ENCODE data around the gene GUCD1. TPM values are rescaled to one million over a fixed set of nuclear protein-coding genes. Genes with fewer than 3 reads are reported as not detected.
"Not testable (repeated sequence)": the region's sequence is repeated elsewhere in the genome, so short reads cannot be mapped to it uniquely, and the experiment has no call there.

GUCD1 gene
- total and polyA plus RNA-seq, 7 donors, result 114 to 232 (median 151) TPM

- 22 to 43% (median 25%) methylated on average over 4 of the region's 4 CpGs for WGBS, 3 donors
- Histone ChIP-seq H3K4me1 (peaks cover 52% of the 10 kb centered on the region), H3K4me3 (peak overlapping the region; percentile 5), H3K9me3 (no peaks in the 10 kb centered on the region), H3K27me3 (ENCODE audit: insufficient read depth in 3 of 3, low read length in 2 of 3) (no peaks in the 10 kb centered on the region), H3K36me3 (ENCODE audit: insufficient read depth in 1 of 2, low read depth in 1 of 2) (peaks cover 9 to 45% of the 10 kb centered on the region in 2 donors), H3K27ac (peak overlapping the region; percentile 51)
- TF ChIP-seq CTCF (IDR thresholded peaks at IDR 0.05), result no peak
- DNase-seq (no peak), ATAC-seq (no peak)
- intact Hi-C loops (cut with DNase I), result loop anchor here in 1 of 2 donors (10.0 kb wide), 1 partner anchor 645 kb away; no protein-coding TSS in a partner anchor
Observed at GRCh38 chr22:24559471-24559870, 4.5 kb upstream of the GUCD1 start.

DNA sequence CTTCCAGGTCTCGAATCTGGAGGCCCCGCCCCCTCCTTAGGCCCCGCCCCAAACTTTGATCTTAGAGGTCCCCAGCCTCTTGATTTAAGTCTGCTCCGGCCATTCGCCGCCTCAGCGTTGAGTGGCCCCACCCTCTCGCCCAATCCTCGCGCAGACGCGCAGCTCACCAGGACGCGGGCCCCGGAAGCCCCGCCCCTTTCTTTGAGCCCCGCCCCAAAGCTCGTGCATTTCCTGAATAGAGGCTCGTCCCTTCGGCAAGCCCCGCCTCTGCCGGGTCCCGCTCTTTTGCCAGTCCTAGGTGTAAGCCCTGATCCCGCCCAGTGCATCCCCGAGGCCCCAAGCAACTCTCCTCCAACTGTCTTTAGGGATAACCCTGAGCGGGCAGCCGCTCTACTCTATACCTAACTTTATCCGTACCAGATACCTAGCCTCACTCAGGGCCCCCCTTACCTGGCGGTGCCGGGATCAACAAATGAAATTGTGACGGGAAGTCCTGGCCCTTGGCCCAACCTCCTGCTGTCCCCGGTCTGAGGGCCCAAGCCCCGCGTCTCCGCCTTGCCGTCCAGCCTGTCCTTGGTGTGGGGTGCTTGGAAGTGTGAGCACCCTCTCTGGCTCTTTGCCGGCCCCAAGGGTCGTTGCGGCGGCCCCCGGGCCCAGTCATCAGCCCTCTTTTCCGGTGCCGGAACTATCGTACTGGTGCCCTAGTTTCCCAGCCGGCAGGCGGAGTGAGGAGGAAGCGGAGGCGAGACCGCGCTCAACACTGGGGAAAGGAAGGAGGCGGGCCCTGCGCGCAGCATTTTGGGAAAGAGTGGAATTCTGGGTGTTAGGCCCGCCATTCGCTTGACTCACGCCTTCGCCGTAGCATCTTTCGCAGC lies 464 bp upstream of the GUCD1 start, which contains the start of gene SNRPD3:
Gene SNRPD3 (plus strand): TSS at position 835 of the 875 bp plus-strand sequence. CDS start 1,676 bp downstream, outside the sequence.
- no peaks in the 10 kb centered on the region for H3K27me3 ChIP-seq (ENCODE audit: insufficient read depth in 3 of 3, low read length in 2 of 3)
- H3K36me3 ChIP-seq (ENCODE audit: insufficient read depth in 1 of 2, low read depth in 1 of 2), result peaks cover 6 to 32% of the 10 kb centered on the region in 2 donors
- peak within 1 kb of the TSS; percentile 95 for H3K27ac ChIP-seq
- H3K9me3 ChIP-seq, result no peaks in the 10 kb centered on the region
- DNase-seq (peak; percentile 100), ATAC-seq (peak; percentile 88 to 92 (median 90))
- 0 to 1% (median 0%) methylated on average over 51 to 59 of the region's 59 CpGs for WGBS, 3 donors
- peak; percentile 16 for TF ChIP-seq CTCF (IDR thresholded peaks at IDR 0.05)
- peak within 1 kb of the TSS; percentile 87 for H3K4me3 ChIP-seq
- intact Hi-C loops (cut with DNase I), result loop anchor here in 1 of 2 donors (10.0 kb wide), 1 partner anchor 641 kb away; no protein-coding TSS in a partner anchor
- H3K4me1 ChIP-seq, result peaks cover 58% of the 10 kb centered on the region

GRCh38 chr22:24553597-24554312 lies 1.2 kb downstream of the GUCD1 start:
- TF ChIP-seq CTCF (IDR thresholded peaks at IDR 0.05), result no peak
- Histone ChIP-seq H3K4me3 (peak overlapping the region; percentile 87), H3K27ac (peak overlapping the region; percentile 95), H3K4me1 (peaks cover 53% of the 10 kb centered on the region), H3K27me3 (ENCODE audit: insufficient read depth in 3 of 3, low read length in 2 of 3) (no peaks in the 10 kb centered on the region), H3K36me3 (ENCODE audit: insufficient read depth in 1 of 2, low read depth in 1 of 2) (peaks cover 6 to 34% of the 10 kb centered on the region in 2 donors), H3K9me3 (no peaks in the 10 kb centered on the region)
- intact Hi-C loops (cut with DNase I), result loop anchor here in 1 of 2 donors (10.0 kb wide), 1 partner anchor 639 kb away; no protein-coding TSS in a partner anchor
- ATAC-seq (peak in 3 of 4 donors; percentile 11 to 36 (median 22)), DNase-seq (peak; percentile 35 to 78)
- WGBS, 3 donors, result 15 to 30% (median 17%) methylated on average over 12 of the region's 12 CpGs

- H3K9me3 ChIP-seq; H3K27me3 ChIP-seq (ENCODE audit: insufficient read depth in 3 of 3, low read length in 2 of 3); DNase-seq; ATAC-seq: not testable (repeated sequence)
- Histone ChIP-seq H3K36me3 (ENCODE audit: insufficient read depth in 1 of 2, low read depth in 1 of 2) (peaks cover 2 to 34% of the 10 kb centered on the region in 2 donors), H3K4me1 (peaks cover 53% of the 10 kb centered on the region), H3K27ac (peak overlapping the region; percentile 95), H3K4me3 (peak overlapping the region; percentile 87)
- WGBS, 3 donors, result 56 to 68% (median 64%) methylated on average over 10 of the region's 10 CpGs
- intact Hi-C loops (cut with DNase I), result loop anchor here in 1 of 2 donors (10.0 kb wide), 1 partner anchor 638 kb away; no protein-coding TSS in a partner anchor
Observed at GRCh38 chr22:24552503-24553286, 2.2 kb downstream of the GUCD1 start.

Data from psoas muscle (tissue), 8 donors.